GM19372 (cell line): Measurements from ENCODE around the gene SDK1.

Experiments used
- ATAC-seq: cut with Tn5 transposase; IDR thresholded peaks from one replicate; pipeline ENCODE4 v1.9.1; 2021; ENCODE audit warnings: mild to moderate bottlenecking, low read depth, moderate library complexity; ENCODE audit not compliant: unreplicated experiment

The SDK1 gene

DNA sequence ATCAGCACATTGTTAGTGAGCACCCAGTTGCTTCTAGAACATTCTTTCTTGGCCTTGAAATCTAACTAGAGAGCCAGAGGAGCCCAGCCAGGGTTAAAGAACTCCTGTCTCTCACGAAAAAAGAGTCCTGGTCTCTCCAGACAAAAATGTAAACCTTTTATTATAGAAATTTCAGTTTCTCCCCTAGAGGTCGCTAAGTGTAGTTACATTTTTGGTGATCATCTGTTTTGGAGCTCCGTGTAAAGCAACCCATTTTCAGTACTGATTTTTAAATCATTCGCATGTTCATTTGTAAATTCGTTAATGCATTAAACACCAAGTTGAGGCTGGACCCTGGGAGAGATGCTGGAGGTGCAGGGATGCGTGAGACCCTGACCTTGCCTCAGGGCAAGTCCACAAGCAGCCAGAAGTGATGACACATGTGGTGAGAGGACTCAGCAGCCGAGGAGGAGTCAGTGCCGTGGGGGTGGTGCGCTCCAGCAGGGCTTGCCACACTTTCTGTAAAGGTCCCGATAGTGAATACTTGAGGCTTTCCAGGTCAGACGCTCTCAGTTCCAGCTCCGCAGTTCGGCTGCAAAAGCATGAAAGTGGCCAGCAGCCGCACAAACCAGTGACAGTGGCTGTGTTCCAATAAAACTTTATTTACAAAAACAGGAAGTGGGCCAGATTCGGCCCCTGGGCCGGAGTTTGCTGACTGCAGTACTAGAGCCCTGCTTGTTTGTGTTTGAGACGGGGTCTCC, 802.5 kb downstream of the SDK1 start:
- ATAC-seq: no peak

- no peak for ATAC-seq
Observed at GRCh38 chr7:4107839-4108238, 806.8 kb downstream of the SDK1 start.

DNA sequence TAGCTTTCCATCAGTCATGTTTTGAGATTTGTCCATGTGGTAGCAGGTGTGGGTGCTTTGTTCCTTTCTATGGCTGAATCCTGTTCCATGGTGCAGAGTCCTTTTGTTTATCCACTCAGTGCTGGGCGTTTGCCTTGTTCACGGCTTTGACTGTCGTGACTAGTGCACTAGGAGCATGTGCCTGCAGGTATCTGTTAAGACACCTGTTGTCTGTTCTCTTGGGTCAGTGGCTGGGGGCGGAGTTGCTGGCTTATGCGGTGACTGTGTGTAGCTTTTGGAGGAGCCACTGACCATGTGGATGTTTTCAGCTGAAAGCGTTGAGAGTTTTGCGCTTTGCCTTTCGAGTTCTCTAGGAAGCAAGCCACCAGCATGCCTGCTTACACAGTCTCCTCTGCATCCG, 807.9 kb downstream of the SDK1 start:
- no peak for ATAC-seq

DNA sequence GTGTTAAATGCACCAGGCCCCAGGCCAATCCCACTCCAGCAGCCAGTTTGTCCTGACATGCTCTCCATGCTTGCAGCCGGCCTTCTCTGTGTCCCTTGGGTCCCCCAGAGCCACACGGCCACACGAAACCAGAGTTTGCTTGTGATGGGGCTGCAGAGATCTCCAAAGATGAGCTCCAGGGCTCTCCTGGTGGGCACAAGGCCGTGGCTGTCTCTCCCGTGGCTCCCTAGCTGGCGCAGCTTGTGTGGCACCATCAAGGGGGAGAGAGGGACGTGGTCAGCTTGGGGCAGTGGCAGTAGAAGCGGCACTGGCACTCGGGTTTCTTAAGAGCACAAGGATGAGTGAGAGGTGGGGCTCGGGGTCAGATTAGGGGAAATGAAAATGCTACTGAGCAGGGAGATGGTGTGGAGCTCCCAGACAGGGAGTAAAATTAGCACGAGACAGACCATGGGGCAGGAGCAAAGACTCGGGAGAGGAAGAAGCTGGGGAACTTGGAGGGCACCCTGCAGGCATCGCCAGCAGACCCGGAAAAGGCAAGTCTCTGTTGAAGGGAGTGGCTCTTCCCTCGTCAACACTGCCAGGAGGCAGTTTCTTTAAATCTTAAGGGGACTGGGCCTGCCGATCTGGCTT, 808.5 kb downstream of the SDK1 start:
- ATAC-seq: no peak

- ATAC-seq: no peak
Observed at GRCh38 chr7:4110438-4110837, 809.4 kb downstream of the SDK1 start.

GRCh38 chr7:4111166-4111565, 810.1 kb downstream of the SDK1 start:
- ATAC-seq: no peak

DNA sequence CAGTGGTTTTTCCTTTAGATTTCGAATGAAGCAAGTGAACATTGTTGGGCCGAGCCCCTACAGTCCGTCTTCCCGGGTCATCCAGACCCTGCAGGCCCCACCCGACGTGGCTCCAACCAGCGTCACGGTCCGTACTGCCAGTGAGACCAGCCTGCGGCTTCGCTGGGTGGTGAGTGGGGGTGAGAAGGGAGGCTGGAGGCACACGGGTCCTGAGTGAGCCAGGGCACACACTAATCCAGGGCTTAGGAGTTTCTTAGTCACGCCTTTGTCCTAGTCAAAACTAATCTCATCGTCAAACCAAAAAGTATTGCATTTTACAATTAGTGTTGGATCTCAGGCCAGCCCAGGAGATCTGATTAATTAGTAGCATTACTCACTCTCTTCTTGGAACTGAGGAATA, 812.2 kb downstream of the SDK1 start:
- no peak for ATAC-seq

- ATAC-seq: no peak
Observed at GRCh38 chr7:4113976-4114375, 812.9 kb downstream of the SDK1 start.

DNA sequence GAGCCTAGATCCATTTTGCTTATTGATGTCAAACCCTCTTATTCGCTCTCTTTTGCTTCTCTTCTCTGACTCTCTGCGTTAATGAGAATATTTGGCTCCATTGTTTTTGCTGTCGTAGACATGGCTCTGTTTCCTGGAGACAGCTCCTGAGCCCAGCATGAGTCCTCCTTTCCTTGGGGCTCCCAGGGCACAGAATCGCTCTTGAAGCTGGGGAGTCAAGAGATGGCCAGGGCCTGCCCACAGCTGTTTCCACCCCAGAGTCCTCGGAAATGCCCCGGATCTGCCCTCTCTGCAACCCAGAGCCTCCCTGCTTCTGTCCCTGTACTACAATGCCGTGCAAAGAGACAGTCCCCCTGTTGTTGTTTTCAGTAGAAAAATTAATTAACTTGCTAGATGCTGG, 814.4 kb downstream of the SDK1 start:
- ATAC-seq: no peak

GRCh38 chr7:4115941-4116610, 815.0 kb downstream of the SDK1 start:
- no peak for ATAC-seq

DNA sequence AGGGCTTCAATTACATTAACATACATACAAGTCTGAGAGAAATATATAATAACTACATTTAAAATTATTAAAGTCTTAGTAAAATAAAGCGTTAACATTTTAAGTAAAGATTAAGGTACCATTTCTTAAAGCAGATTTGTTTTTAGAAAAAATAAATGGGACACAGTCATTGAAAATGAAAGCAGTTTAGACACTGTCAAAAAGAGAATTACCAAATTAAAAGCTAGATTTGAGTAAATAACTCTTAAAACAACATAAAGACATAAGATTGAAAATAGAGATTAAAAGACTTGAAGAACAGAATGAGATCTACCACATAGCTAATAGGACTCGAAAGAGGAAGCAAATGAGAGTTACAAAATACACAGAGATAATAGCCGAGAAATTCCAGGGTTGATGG, 818.8 kb downstream of the SDK1 start:
- no peak for ATAC-seq

- no peak for ATAC-seq
Observed at GRCh38 chr7:4123346-4123745, 822.3 kb downstream of the SDK1 start.

DNA sequence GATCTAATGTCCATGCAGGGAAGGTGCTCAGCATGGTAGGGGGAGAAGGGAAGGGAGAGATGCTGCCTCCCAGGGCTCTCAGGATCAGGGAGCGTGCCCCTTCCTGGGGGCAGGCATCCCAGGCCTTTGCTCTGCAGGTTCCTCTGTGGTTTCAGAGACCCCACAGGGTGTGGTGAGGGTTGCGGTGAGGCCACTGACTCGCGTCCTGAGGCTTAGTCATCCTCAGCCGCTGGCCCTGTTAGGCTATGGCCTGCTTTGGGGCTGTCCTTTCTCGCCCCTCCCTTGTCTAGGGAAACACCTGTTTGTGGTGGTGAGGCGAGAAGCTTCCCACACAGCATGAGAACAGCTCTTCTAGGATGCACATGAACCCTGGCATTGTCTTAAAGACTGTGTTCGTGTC, 822.8 kb downstream of the SDK1 start:
- no peak for ATAC-seq

GRCh38 chr7:4124556-4125477, 823.8 kb downstream of the SDK1 start:
- no peak for ATAC-seq

DNA sequence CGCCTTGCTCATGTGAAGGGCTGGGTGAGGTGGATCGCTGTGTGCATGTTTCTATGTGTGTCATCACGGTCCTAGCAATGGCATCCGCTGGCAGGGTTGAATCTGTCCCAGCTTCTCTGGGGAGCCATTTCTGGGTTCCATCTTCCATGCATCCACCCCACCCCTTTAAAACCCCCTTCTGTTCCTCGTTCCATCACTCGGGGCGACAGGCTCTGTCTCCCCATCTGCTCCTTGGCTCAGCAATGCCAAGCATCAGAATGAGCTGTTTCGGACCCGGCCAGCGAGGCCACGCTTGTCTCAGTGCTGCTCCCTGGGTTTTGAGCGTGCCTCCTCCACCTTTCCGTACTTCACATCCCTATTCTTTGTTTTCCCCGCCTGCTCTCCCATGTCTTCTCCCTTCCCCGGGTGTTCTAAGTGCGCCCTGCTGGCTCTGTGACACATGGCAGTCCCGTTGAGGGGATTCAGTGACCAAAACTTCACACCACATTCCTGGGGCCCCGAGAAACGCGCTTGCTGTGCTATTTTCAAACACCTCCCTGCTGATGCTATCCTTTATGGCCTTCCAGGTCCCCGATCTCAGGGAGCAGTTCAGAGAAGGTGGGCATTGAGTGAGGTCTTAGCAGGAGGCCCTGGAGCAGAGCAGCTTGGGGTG, 827.0 kb downstream of the SDK1 start:
- ATAC-seq: no peak

DNA sequence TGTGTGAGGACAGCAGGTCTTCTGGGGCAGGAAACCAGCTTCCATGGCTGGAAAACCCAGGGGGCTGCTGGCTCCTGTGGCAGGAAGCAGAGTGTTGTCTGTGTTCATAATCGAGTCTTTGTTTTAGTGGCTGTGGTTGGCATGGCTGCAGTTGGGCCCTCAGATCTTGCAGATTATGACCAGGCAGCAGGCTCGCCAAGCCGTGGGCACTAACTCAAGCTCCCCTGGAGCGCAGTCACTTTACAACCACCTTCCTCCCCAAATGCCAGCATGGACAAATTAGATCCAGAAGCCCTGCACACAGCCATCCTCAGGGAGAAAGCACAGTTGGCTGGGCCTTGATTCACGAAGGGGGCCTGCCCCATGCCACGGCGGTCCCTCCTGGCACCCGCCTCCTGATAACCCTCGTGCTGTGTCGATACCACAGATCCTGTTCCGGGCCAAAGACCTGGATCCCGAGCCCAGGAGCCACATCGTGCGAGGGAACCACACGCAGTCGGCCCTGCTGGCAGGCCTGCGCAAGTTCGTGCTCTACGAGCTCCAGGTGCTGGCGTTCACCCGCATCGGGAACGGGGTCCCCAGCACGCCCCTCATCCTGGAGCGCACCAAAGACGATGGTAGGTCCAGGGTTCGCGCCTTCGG, 828.5 kb downstream of the SDK1 start:
- no peak for ATAC-seq

GRCh38 chr7:4131063-4131462, 830.0 kb downstream of the SDK1 start:
- ATAC-seq: no peak

DNA sequence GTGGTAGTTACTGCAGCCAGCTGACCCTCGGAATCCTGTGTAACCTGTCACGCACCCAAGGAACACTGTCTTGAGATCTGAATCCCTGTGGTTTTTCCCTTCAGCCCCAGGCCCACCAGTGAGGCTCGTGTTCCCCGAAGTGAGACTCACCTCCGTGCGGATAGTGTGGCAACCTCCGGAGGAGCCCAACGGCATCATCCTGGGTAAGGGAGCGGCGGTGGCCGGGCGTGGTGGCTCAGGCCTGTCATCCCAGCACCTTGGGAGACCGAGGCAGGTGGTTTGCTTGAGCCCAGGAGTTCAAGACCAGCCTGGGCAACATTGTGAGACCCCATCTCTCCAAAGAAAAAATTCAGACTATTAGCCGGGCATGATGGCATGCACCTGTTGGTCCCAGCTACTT, 831.2 kb downstream of the SDK1 start:
- ATAC-seq: no peak

- no peak for ATAC-seq
Observed at GRCh38 chr7:4133491-4134044, 832.5 kb downstream of the SDK1 start.

GRCh38 chr7:4134204-4134603, 833.2 kb downstream of the SDK1 start:
- ATAC-seq: no peak
